GM12892 (cell line): Measurements from ENCODE around the gene MALRD1.

Experiments used
- DNase-seq: peaks from one replicate; pipeline ENCODE4 v3.0.0; 2011; ENCODE audit not compliant: insufficient read length
- FAIRE-seq: peaks from 2 replicates; lab custom pipeline; 2011; peaks lifted over from hg19 to GRCh38; lab: Jason Lieb, UNC
- POLR2A ChIP-seq: IDR thresholded peaks from 2 replicates; pipeline ENCODE4 v1.6.1; 2011; ENCODE audit warnings: low read depth, low read length, control low read depth
- POLR2AphosphoS5 ChIP-seq: IDR thresholded peaks from 2 replicates; pipeline ENCODE4 v1.6.1; 2011; ENCODE audit warnings: low read depth, low read length, control low read depth
- TAF1 ChIP-seq: IDR thresholded peaks from 2 replicates; pipeline ENCODE4 v1.6.1; 2011; ENCODE audit warnings: low read depth, mild to moderate bottlenecking, control low read depth, low read length, borderline replicate concordance

Gene MALRD1

DNA sequence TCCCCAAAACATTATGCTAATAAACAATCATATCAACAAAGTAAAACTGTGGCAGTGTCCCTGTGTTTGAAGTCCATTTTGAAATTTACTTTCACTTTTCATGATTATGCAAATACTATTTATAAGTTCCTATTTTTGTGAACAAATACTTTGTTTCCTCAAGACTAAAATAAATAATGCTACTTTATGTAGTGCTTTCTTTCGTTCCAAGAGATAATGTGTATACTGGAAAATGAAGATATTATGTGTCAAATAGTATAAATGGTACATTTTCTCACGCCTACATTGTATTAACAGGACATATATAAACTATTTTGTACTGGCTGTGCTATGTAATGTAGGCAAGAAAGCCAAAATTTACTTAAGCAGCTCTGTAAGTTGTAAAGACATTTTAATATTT is 136.3 kb downstream of the MALRD1 start:
- TF ChIP-seq POLR2A (no peak), POLR2AphosphoS5 (no peak), TAF1 (no peak)
- FAIRE-seq (no peak), DNase-seq (no peak)

DNA sequence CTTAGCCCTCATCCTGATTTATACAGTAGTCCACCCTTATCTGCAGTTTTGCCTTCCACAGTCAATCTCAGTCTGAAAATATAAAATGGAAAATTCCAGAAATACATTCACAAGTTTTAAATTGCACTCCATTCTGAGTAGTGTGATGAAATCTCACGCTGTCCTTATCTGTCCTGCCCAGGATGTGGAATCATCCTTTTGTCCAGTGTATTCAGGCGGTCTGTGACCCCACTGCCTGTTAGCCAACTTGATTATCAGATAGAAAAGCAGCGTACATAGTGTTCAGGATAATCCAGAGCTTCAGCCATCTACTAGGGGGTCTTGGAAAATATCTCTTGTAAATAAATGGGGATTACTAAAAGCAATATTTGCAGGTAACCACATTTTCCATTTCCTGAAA is 146.3 kb downstream of the MALRD1 start:
- no peak for DNase-seq
- FAIRE-seq: no peak
- TF ChIP-seq POLR2A: no peak
- TF ChIP-seq POLR2AphosphoS5: no peak
- no peak for TF ChIP-seq TAF1

DNA sequence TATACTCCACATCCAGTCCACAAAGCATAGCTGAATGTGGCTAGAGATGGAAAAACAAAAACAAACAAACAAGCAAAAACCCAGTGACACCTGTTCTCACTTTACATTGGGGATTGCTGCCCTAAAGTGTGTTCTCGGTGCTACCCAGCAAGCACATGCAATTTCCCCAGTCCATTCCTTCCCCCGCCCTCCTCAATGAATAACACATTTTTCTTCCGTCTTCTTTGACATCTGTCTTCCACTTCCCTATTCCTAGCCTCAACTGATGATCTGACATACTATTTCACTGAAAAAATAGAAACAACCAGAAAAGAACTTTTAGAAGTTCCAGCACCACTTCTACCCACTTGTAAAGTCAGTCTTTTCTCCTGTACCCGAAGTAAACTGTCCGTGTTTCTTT is 147.1 kb downstream of the MALRD1 start:
- TF ChIP-seq TAF1 (no peak), POLR2A (no peak)
- DNase-seq (no peak), FAIRE-seq (no peak)

DNA sequence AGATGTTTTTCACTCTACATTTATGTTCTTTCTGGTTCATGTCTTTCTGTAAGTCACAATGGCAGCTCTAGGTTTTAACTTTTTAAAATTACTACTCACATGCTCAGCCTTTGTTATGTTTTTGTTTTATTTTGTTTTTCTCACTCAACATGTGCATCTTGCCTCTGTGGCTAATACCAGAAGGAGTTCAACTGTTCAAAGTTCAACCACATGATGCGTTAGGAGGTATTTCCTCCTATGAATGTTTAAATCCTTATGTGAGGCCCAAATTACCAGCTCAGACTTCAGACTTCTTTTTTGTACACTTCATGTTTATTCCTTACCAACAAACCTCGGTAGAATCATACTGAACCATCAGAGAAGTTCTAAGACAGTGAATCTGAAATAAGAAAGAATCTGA is 151.6 kb downstream of the MALRD1 start:
- FAIRE-seq (no peak), DNase-seq (no peak)
- TF ChIP-seq POLR2A: no peak
- TF ChIP-seq TAF1: no peak
- no peak for TF ChIP-seq POLR2AphosphoS5

DNA sequence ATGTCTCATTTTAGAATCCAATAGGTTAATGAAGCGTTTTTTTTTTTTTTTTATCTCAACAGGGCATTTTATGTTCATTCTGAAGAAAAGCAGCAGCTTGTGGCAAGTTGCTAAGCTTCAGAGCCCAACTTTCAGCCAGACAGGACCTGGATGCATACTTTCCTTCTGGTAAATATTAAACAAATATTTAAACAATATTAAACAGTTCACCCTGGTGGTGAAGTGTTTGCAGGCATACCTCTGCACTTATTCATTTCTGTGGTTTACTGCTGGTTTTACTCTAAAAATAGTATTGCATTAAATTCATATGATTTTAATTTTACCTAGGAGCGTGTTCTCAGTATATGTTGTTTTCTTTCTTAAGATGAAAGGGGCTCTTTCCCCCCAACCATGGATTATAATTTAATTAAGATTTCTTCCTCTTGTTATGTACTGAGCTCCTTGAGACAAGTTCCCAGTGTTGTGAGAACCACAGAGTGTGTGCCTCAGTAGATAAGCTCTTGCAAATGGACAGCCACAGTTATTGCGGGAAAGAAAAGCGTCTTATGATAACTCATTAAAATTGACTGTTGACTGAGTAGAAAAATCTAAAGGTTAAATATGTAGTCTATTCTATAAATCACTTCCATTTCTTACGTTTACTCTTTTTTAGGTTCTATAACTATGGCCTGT is 155.8 kb downstream of the MALRD1 start:
- FAIRE-seq: no peak
- DNase-seq: no peak
- no peak for TF ChIP-seq TAF1
- no peak for TF ChIP-seq POLR2A
- TF ChIP-seq POLR2AphosphoS5: no peak

DNA sequence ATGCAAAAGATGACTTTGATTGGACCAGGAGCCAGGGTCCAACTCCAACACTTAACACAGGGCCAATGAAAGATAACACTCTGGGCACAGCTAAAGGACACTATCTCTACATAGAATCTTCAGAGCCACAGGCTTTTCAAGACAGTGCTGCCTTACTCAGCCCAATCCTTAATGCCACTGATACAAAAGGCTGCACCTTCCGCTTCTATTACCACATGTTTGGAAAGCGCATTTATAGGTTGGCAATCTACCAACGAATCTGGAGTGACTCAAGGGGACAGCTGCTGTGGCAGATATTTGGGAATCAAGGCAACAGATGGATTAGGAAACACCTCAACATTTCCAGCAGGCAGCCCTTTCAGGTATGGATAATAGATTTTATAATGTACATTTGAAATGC is 160.7 kb downstream of the MALRD1 start:
- DNase-seq (no peak), FAIRE-seq (no peak)
- no peak for TF ChIP-seq POLR2A
- no peak for TF ChIP-seq POLR2AphosphoS5
- TF ChIP-seq TAF1: no peak

GRCh38 chr10:19212590-19212989 is 164.0 kb downstream of the MALRD1 start:
- no peak for TF ChIP-seq POLR2A
- TF ChIP-seq TAF1: no peak
- TF ChIP-seq POLR2AphosphoS5: no peak
- FAIRE-seq (no peak), DNase-seq (no peak)

- DNase-seq: no peak
- FAIRE-seq: no peak
- TF ChIP-seq POLR2A: no peak
- no peak for TF ChIP-seq POLR2AphosphoS5
- TF ChIP-seq TAF1: no peak
Observed at GRCh38 chr10:19221216-19221615, 172.6 kb downstream of the MALRD1 start.

GRCh38 chr10:19226025-19226424 is 177.4 kb downstream of the MALRD1 start:
- no peak for FAIRE-seq
- no peak for DNase-seq
- no peak for TF ChIP-seq TAF1
- TF ChIP-seq POLR2AphosphoS5: no peak
- no peak for TF ChIP-seq POLR2A

DNA sequence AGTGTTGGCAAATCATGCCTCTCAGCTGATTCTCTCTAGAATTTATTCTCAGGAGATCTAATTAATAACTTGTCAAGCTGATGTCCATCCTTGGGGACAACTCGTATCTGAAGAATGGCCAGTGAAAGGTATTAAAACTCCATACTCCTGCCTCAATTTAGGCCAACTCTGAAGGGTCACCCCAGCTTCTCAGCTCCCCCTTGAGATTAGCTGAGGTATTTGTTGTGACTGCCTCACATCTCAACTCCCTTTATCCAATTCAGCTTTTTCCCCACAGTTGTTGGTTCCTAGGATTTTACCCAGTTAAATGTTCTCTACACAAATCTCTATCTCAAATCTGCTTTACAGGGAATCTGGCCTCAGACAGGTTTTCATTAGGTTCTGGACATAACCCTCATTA is 182.4 kb downstream of the MALRD1 start:
- no peak for TF ChIP-seq POLR2AphosphoS5
- no peak for TF ChIP-seq TAF1
- no peak for TF ChIP-seq POLR2A
- DNase-seq (no peak), FAIRE-seq (no peak)

DNA sequence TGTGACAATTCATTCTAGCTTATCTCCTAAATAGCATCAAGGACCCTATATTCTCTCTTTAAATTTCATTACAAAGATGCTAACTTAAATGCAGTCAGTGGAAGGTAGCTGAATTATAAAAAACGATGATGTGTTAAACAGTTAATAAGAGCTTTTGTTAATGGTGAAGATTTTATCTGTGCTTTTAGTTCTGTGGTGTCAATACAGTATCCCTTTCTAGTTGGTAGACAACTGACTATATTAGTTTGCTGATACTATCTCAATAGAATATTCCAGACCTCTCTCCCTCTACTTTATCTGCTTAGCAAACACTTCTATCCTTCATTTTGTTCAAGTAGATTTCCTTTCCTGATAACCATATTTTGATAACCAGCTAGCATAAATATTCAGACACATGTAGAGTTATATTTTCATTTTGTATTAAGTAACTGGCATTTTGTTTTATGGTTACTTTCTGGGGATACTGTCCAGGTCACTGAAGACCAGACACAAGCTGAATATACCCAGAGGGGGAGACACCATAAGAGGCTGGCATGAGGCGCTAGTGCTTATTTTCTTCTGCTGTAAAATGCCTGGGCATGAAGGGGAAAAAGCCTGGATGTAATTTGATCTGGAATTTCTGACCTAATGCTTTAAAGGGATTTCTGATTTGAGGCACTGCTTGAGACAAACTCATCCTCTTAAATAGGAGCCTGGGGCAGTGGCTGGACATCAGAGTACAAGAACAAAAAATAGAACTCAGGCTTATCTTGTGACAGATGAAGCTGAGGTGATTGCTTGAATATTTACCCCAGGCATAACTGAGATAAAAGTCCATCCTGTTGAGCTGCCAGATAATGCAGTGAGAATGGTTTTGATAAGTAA is 197.5 kb downstream of the MALRD1 start:
- no peak for TF ChIP-seq POLR2A
- TF ChIP-seq POLR2AphosphoS5: no peak
- TF ChIP-seq TAF1: no peak
- FAIRE-seq (no peak), DNase-seq (no peak)

- DNase-seq: no peak
- no peak for FAIRE-seq
- TF ChIP-seq TAF1: no peak
- no peak for TF ChIP-seq POLR2AphosphoS5
- TF ChIP-seq POLR2A: no peak
Observed at GRCh38 chr10:19247843-19248242, 199.2 kb downstream of the MALRD1 start.
